ENCODE measurements around the gene CAPZB. TPM values are rescaled to one million over a fixed set of nuclear protein-coding genes. Genes with fewer than 3 reads are reported as not detected.

CAPZB gene
- total RNA-seq, 5 donors from 2014 or later (not counting 1 experiment from before 2014, with no cell fraction given) = 272 to 342 (median 320) TPM

DNA sequence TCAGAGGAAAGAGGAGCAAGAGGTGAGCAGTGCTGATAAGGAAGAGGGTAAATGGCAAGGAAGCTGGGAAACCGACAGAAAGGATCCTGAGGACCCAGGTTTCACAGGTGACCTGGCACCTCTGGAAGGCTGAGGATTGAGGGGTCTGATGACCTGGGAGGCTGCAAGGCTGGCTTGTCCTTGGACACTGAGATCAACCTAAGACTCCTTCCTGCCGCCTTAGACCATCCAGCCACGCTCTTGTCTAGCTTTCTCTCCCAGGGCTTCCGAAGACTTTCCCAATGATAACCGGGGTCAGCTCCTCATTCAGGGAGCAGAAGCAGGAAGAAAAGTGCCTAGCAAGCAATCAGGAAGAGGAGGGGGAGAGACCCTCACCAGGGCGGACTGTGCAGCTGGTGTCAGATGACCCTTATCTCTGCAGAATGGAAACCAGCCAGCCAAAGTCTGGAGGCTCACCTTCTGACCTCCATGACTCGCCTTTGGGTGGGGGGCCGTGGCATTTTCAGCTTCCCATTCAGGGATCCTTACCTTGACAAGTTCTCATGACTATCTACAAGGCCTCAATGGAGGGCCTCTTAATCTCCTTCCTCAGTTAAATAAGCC is 77.7 kb downstream of the CAPZB start:
- H3K4me1 Mint-ChIP-seq = peaks cover 85 to 95% (median 89%) of the 10 kb centered on the region in 3 donors
- no peaks in the 10 kb centered on the region for H3K27me3 Mint-ChIP-seq
- Histone ChIP-seq H3K4me1 (ENCODE audit: control insufficient read depth in 1 of 2, extremely low read depth in 1 of 2, insufficient read depth in 2 of 2, low read length in 2 of 2) (peaks cover 5 to 64% of the 10 kb centered on the region in 2 experiments), H3K9me3 (no peaks in the 10 kb centered on the region), H3K4me3 (ENCODE audit: control insufficient read depth in 1 of 2, extremely low read depth in 1 of 2, low read length in 1 of 2) (no peak overlapping the region), H3K36me3 (ENCODE audit: control insufficient read depth in 2 of 2, extremely low read depth in 1 of 2, insufficient read depth in 1 of 2, low read length in 1 of 2) (peaks cover 9 to 49% of the 10 kb centered on the region in 2 donors), H3K27me3 (replicated peaks in 1 of 2; ENCODE audit: control insufficient read depth in 2 of 2, extremely low read depth in 1 of 2, insufficient read depth in 2 of 2, low read length in 1 of 2) (no peaks in the 10 kb centered on the region), H3K27ac (ENCODE audit: low read length) (no peak overlapping the region)
- CTCF ChIA-PET = no interaction called here
- WGBS (ENCODE audit: insufficient coverage) = 78% methylated on average over 8 of the region's 8 CpGs
- POLR2A ChIA-PET = no interaction called here
- no peaks in the 10 kb centered on the region for H3K9me3 Mint-ChIP-seq
- no peak for ATAC-seq (replicated peaks in 1 of 4)
- peaks cover 34% of the 10 kb centered on the region for H3K36me3 Mint-ChIP-seq
- DNase-seq = no peak
- peak overlapping the region in 1 of 3 donors; percentile 12 for H3K4me3 Mint-ChIP-seq
- H3K27ac Mint-ChIP-seq = peak overlapping the region; percentile 68 to 86

DNA sequence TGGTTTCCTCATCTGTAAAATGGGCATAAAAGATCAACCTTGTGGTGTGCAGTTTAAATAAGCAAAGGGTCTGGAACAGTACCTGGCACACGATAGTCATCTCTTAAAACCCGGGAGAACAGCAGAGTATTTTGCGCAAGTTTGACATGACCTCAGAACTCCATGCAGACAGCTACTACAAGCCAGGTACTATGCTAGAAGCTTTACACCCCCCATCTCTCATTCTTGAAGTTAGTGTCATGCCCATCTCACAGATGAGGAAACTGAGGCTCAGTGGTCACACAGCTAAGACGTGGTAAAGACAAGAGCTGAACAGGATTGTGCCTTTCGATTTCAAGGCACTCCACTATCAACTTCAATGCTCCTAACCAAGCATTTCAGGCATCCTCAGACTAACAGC is 78.7 kb downstream of the CAPZB start:
- Mint-ChIP-seq H3K9me3 (no peaks in the 10 kb centered on the region), H3K4me3 (peak overlapping the region in 1 of 3 donors; percentile 55), H3K36me3 (peaks cover 34% of the 10 kb centered on the region), H3K27me3 (no peaks in the 10 kb centered on the region), H3K27ac (peak overlapping the region; percentile 26 to 83), H3K4me1 (peaks cover 78 to 97% (median 90%) of the 10 kb centered on the region in 3 donors)
- H3K36me3 ChIP-seq (ENCODE audit: control insufficient read depth in 2 of 2, extremely low read depth in 1 of 2, insufficient read depth in 1 of 2, low read length in 1 of 2) = peaks cover 14 to 51% of the 10 kb centered on the region in 2 donors
- H3K4me3 ChIP-seq (ENCODE audit: control insufficient read depth in 1 of 2, extremely low read depth in 1 of 2, low read length in 1 of 2) = no peak overlapping the region
- no peak overlapping the region for H3K27ac ChIP-seq (ENCODE audit: low read length)
- ATAC-seq (replicated peaks in 1 of 4) = no peak
- H3K27me3 ChIP-seq (replicated peaks in 1 of 2; ENCODE audit: control insufficient read depth in 2 of 2, extremely low read depth in 1 of 2, insufficient read depth in 2 of 2, low read length in 1 of 2) = no peaks in the 10 kb centered on the region
- H3K9me3 ChIP-seq = no peaks in the 10 kb centered on the region
- no peak for DNase-seq
- H3K4me1 ChIP-seq (ENCODE audit: control insufficient read depth in 1 of 2, extremely low read depth in 1 of 2, insufficient read depth in 2 of 2, low read length in 2 of 2) = peaks cover 5 to 69% of the 10 kb centered on the region in 2 experiments
- whole genome bisulfite sequencing (ENCODE audit: insufficient coverage) = 94% methylated on average over 5 of the region's 5 CpGs
- ChIA-PET CTCF (interaction anchor here in 1 of 2 donors (0.5 kb wide), 1 partner anchor 44 kb away, joined by 3 read pairs; no protein-coding TSS in a partner anchor), POLR2A (interaction anchor here in 1 of 2 donors (0.6 kb wide), 1 partner anchor 13 kb away, joined by 3 read pairs; no protein-coding TSS in a partner anchor)

DNA sequence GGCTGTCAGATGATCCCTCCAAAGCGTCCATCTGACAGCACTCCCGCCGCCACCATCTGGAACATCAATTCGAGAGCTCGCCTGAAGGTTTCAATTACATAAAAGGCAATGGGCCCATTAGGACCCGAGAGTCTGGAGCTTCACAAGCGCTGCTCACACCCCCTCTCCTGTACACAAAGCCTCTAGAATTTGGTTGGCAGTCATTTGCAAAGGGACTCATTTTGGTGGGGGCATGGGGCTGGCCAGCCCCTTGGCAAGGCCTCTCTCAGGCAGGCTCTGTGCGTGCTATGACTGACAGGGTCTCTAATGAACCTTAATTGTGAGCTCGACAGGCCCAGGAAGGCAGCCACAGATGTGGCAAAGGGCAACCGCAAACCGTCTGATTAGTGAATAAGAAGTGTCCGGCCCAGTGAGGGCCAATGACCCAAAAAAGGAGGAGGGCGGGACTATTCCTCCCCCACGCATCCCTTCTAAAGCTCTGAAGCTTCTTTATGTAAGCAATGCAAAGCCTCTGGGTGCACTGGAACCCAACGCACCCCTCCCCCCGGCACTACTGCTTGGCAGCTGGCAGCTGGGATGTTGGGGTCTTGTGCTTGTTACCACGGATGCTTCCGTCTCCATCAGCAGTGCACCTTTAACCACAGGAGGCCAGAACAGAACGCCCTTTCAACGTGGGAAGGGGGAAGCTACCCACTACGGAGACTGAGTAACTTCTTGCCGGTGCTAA is 79.4 kb downstream of the CAPZB start:
- peaks cover 16 to 52% of the 10 kb centered on the region in 2 donors for H3K36me3 ChIP-seq (ENCODE audit: control insufficient read depth in 2 of 2, extremely low read depth in 1 of 2, insufficient read depth in 1 of 2, low read length in 1 of 2)
- Mint-ChIP-seq H3K9me3 (no peaks in the 10 kb centered on the region), H3K36me3 (peaks cover 36% of the 10 kb centered on the region), H3K4me1 (peaks cover 76 to 97% (median 91%) of the 10 kb centered on the region in 3 donors), H3K27ac (peak overlapping the region; percentile 36 to 83), H3K4me3 (peak overlapping the region in 1 of 3 donors; percentile 55), H3K27me3 (no peaks in the 10 kb centered on the region)
- H3K27me3 ChIP-seq (replicated peaks in 1 of 2; ENCODE audit: control insufficient read depth in 2 of 2, extremely low read depth in 1 of 2, insufficient read depth in 2 of 2, low read length in 1 of 2) = no peaks in the 10 kb centered on the region
- WGBS (ENCODE audit: insufficient coverage) = 67% methylated on average over 18 of the region's 22 CpGs
- ATAC-seq (replicated peaks in 1 of 4) (peak in 2 of 4 experiments; percentile 45 to 63), DNase-seq (peak in 16 of 35 experiments; percentile 1 to 42 (median 20))
- H3K27ac ChIP-seq (ENCODE audit: low read length) = no peak overlapping the region
- ChIA-PET CTCF (interaction anchor here (0.6 to 1.1 kb wide), 2 partner anchors 13 to 42 kb away, joined by 3 to 4 read pairs; no protein-coding TSS in a partner anchor), POLR2A (interaction anchor here in 1 of 2 donors (0.6 kb wide), 1 partner anchor 12 kb away, joined by 3 read pairs; no protein-coding TSS in a partner anchor)
- no peaks in the 10 kb centered on the region for H3K9me3 ChIP-seq
- H3K4me3 ChIP-seq (ENCODE audit: control insufficient read depth in 1 of 2, extremely low read depth in 1 of 2, low read length in 1 of 2) = no peak overlapping the region
- peaks cover 5 to 73% of the 10 kb centered on the region in 2 experiments for H3K4me1 ChIP-seq (ENCODE audit: control insufficient read depth in 1 of 2, extremely low read depth in 1 of 2, insufficient read depth in 2 of 2, low read length in 2 of 2)

DNA sequence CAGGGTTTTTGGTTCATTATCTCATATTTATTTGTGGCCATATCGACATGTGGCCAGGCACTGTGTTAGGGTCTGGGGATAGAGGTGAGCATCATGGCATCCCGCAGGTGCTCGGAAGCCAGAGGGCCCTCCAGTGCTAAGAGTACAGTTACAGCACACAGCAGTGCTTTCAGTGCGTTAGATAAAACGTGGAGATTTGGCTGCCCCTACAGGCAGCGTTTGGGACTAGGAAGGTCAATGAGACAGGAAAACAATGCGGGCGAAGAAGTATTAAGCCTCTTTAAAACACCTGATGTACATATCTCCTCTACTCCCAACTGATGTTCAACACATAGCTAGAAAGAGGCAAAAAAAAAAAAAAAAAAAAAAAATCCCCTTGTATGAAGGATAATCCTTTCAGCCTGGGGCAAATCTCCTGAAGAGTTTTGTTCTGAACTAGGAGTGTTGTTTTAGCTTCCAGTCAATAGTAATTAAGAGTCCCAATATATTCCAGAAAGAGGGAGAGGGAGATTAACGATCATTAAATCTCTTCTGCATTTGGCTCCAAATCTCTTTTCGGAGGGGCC is 80.1 kb downstream of the CAPZB start:
- Mint-ChIP-seq H3K4me3 (peak overlapping the region in 1 of 3 donors; percentile 55), H3K4me1 (peaks cover 76 to 97% (median 91%) of the 10 kb centered on the region in 3 donors), H3K27me3 (no peaks in the 10 kb centered on the region), H3K9me3 (no peaks in the 10 kb centered on the region), H3K36me3 (peaks cover 39% of the 10 kb centered on the region), H3K27ac (peak overlapping the region; percentile 36 to 83)
- Histone ChIP-seq H3K27me3 (replicated peaks in 1 of 2; ENCODE audit: control insufficient read depth in 2 of 2, extremely low read depth in 1 of 2, insufficient read depth in 2 of 2, low read length in 1 of 2) (no peaks in the 10 kb centered on the region), H3K4me3 (ENCODE audit: control insufficient read depth in 1 of 2, extremely low read depth in 1 of 2, low read length in 1 of 2) (no peak overlapping the region), H3K36me3 (ENCODE audit: control insufficient read depth in 2 of 2, extremely low read depth in 1 of 2, insufficient read depth in 1 of 2, low read length in 1 of 2) (peaks cover 14 to 56% of the 10 kb centered on the region in 2 donors), H3K9me3 (no peaks in the 10 kb centered on the region), H3K27ac (ENCODE audit: low read length) (no peak overlapping the region), H3K4me1 (ENCODE audit: control insufficient read depth in 1 of 2, extremely low read depth in 1 of 2, insufficient read depth in 2 of 2, low read length in 2 of 2) (peaks cover 5 to 77% of the 10 kb centered on the region in 2 experiments)
- POLR2A ChIA-PET = no interaction called here
- ATAC-seq (replicated peaks in 1 of 4) (peak in 1 of 4 experiments; percentile 43), DNase-seq (peak in 1 of 35 experiments; percentile 15)
- CTCF ChIA-PET = interaction anchor here (0.6 to 1.1 kb wide), 4 partner anchors 13 to 216 kb away, joined by 3 to 5 read pairs (median 4); no protein-coding TSS in a partner anchor
- WGBS (ENCODE audit: insufficient coverage) = 100% methylated on average over 5 of the region's 10 CpGs

DNA sequence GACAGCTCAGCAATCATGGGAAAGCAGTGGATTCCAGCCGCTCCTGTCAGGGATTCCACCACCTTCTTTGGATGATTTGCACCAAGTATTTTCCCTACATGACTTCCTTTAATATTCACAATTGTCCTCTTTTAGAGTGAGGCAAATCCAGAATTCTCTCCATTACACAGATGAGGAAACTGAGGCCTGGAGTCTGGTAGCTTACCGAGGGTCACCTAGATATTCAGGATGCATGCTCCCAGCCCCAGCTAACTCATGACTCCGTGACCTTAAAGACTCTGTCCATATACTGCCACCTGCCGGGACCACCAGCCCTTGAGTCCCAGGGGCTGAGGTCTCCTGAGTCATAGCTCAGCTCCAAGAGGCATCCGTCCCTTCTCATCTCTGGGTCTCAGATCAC is 80.6 kb downstream of the CAPZB start:
- Mint-ChIP-seq H3K27ac (peak overlapping the region; percentile 11 to 62), H3K4me1 (peaks cover 76 to 97% (median 91%) of the 10 kb centered on the region in 3 donors), H3K9me3 (no peaks in the 10 kb centered on the region), H3K27me3 (no peaks in the 10 kb centered on the region), H3K36me3 (peaks cover 34% of the 10 kb centered on the region), H3K4me3 (no peak overlapping the region)
- WGBS (ENCODE audit: insufficient coverage) = 94% methylated on average over 4 of the region's 5 CpGs
- Histone ChIP-seq H3K4me1 (ENCODE audit: control insufficient read depth in 1 of 2, extremely low read depth in 1 of 2, insufficient read depth in 2 of 2, low read length in 2 of 2) (peaks cover 5 to 78% of the 10 kb centered on the region in 2 experiments), H3K36me3 (ENCODE audit: control insufficient read depth in 2 of 2, extremely low read depth in 1 of 2, insufficient read depth in 1 of 2, low read length in 1 of 2) (peaks cover 12 to 58% of the 10 kb centered on the region in 2 donors), H3K4me3 (ENCODE audit: control insufficient read depth in 1 of 2, extremely low read depth in 1 of 2, low read length in 1 of 2) (no peak overlapping the region), H3K9me3 (no peaks in the 10 kb centered on the region), H3K27me3 (replicated peaks in 1 of 2; ENCODE audit: control insufficient read depth in 2 of 2, extremely low read depth in 1 of 2, insufficient read depth in 2 of 2, low read length in 1 of 2) (no peaks in the 10 kb centered on the region), H3K27ac (ENCODE audit: low read length) (no peak overlapping the region)
- DNase-seq = no peak
- ATAC-seq (replicated peaks in 1 of 4) = no peak
- POLR2A ChIA-PET = no interaction called here
- CTCF ChIA-PET = interaction anchor here (0.6 kb wide), 3 partner anchors 122 to 227 kb away, joined by 3 to 5 read pairs (median 5); no protein-coding TSS in a partner anchor

DNA sequence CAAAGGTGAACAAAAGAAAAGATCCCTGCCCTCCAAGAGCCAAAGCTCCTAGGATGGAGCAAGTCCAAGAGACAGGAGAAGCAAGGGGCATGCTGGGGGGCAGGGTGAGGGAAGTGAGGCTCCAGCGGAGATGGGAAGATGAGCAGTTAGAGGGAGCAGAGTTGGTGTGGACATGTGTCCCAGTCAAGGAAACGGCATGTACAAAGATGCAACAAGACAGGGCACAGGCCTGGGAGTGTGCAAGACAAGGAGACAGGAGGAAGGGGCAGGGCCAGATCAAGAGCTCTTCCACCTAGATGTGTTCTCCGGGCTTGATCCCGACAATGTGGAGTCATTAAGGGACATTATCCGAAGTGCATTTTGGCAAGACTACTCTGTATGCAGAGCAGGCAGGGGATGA is 82.1 kb downstream of the CAPZB start:
- Histone ChIP-seq H3K4me3 (ENCODE audit: control insufficient read depth in 1 of 2, extremely low read depth in 1 of 2, low read length in 1 of 2) (no peak overlapping the region), H3K9me3 (no peaks in the 10 kb centered on the region), H3K27me3 (replicated peaks in 1 of 2; ENCODE audit: control insufficient read depth in 2 of 2, extremely low read depth in 1 of 2, insufficient read depth in 2 of 2, low read length in 1 of 2) (no peaks in the 10 kb centered on the region), H3K27ac (ENCODE audit: low read length) (no peak overlapping the region), H3K4me1 (ENCODE audit: control insufficient read depth in 1 of 2, extremely low read depth in 1 of 2, insufficient read depth in 2 of 2, low read length in 2 of 2) (peaks cover 3 to 83% of the 10 kb centered on the region in 2 experiments), H3K36me3 (ENCODE audit: control insufficient read depth in 2 of 2, extremely low read depth in 1 of 2, insufficient read depth in 1 of 2, low read length in 1 of 2) (peaks cover 9 to 62% of the 10 kb centered on the region in 2 donors)
- DNase-seq (no peak), ATAC-seq (replicated peaks in 1 of 4) (no peak)
- Mint-ChIP-seq H3K9me3 (no peaks in the 10 kb centered on the region), H3K27me3 (no peaks in the 10 kb centered on the region), H3K36me3 (peaks cover 39% of the 10 kb centered on the region), H3K4me1 (peaks cover 74 to 94% (median 88%) of the 10 kb centered on the region in 3 donors), H3K27ac (peak overlapping the region; percentile 46 to 57), H3K4me3 (no peak overlapping the region)
- 92% methylated on average over 5 of the region's 5 CpGs for WGBS (ENCODE audit: insufficient coverage)
- POLR2A ChIA-PET = no interaction called here
- CTCF ChIA-PET = no interaction called here
